ENCODE measurements around the gene DSCAML1.
A peak's percentile ranks its signal among the peaks of the same experiment; 100 is the strongest.

The DSCAML1 gene

GRCh38 chr11:117670924-117671323 lies 126.1 kb downstream of the DSCAML1 start:
- no peak overlapping the region for H3K27ac ChIP-seq (ENCODE audit: low read depth, low read length)
- H3K36me3 ChIP-seq (ENCODE audit: control insufficient read depth, insufficient read depth, low read length), result no peaks in the 10 kb centered on the region

GRCh38 chr11:117670443-117670842 lies 126.6 kb downstream of the DSCAML1 start:
- H3K4me3 ChIP-seq (ENCODE audit: low read depth, low read length), result peak overlapping the region; percentile 28; the same call in 1 of the 2 replicates
- H3K27me3 ChIP-seq (ENCODE audit: control insufficient read depth, insufficient read depth, low read length), result peaks cover 8% of the 10 kb centered on the region; the same call in 1 of the 2 replicates

More at GRCh38 chr11:117670924-117671323, 126.1 kb downstream of the DSCAML1 start:
- peaks cover 8% of the 10 kb centered on the region; the same call in 1 of the 2 replicates for H3K27me3 ChIP-seq (ENCODE audit: control insufficient read depth, insufficient read depth, low read length)
- H3K4me3 ChIP-seq (ENCODE audit: low read depth, low read length), result peak overlapping the region; percentile 28
- peaks cover 16% of the 10 kb centered on the region for H3K4me1 ChIP-seq (ENCODE audit: control insufficient read depth, insufficient read depth, low read length)
- H3K9me3 ChIP-seq (ENCODE audit: control insufficient read depth, insufficient read depth, low read depth, low read length), result no peaks in the 10 kb centered on the region
- peak overlapping the region; percentile 33 for H3K9ac ChIP-seq (ENCODE audit: low read length)

GRCh38 chr11:117669616-117670015 lies 127.4 kb downstream of the DSCAML1 start:
- no peaks in the 10 kb centered on the region for H3K9me3 ChIP-seq (ENCODE audit: control insufficient read depth, insufficient read depth, low read depth, low read length)
- H3K9ac ChIP-seq (ENCODE audit: low read length), result no peak overlapping the region
- peaks cover 8% of the 10 kb centered on the region; the same call in 1 of the 2 replicates for H3K27me3 ChIP-seq (ENCODE audit: control insufficient read depth, insufficient read depth, low read length)
- no peaks in the 10 kb centered on the region for H3K36me3 ChIP-seq (ENCODE audit: control insufficient read depth, insufficient read depth, low read length)
- H3K4me3 ChIP-seq (ENCODE audit: low read depth, low read length), result no peak overlapping the region
- H3K27ac ChIP-seq (ENCODE audit: low read depth, low read length), result no peak overlapping the region
- H3K4me1 ChIP-seq (ENCODE audit: control insufficient read depth, insufficient read depth, low read length), result peaks cover 20% of the 10 kb centered on the region

More at GRCh38 chr11:117670443-117670842, 126.6 kb downstream of the DSCAML1 start:
- Histone ChIP-seq H3K27ac (ENCODE audit: low read depth, low read length) (no peak overlapping the region), H3K9ac (ENCODE audit: low read length) (peak overlapping the region; percentile 33), H3K36me3 (ENCODE audit: control insufficient read depth, insufficient read depth, low read length) (no peaks in the 10 kb centered on the region), H3K4me1 (ENCODE audit: control insufficient read depth, insufficient read depth, low read length) (peaks cover 16% of the 10 kb centered on the region), H3K9me3 (ENCODE audit: control insufficient read depth, insufficient read depth, low read depth, low read length) (no peaks in the 10 kb centered on the region)

GRCh38 chr11:117669062-117669461 lies 128.0 kb downstream of the DSCAML1 start:
- H3K9ac ChIP-seq (ENCODE audit: low read length), result no peak overlapping the region
- peaks cover 25% of the 10 kb centered on the region for H3K4me1 ChIP-seq (ENCODE audit: control insufficient read depth, insufficient read depth, low read length)
- H3K4me3 ChIP-seq (ENCODE audit: low read depth, low read length), result no peak overlapping the region
- H3K9me3 ChIP-seq (ENCODE audit: control insufficient read depth, insufficient read depth, low read depth, low read length), result no peaks in the 10 kb centered on the region
- no peak overlapping the region for H3K27ac ChIP-seq (ENCODE audit: low read depth, low read length)
- no peaks in the 10 kb centered on the region for H3K36me3 ChIP-seq (ENCODE audit: control insufficient read depth, insufficient read depth, low read length)
- peaks cover 8% of the 10 kb centered on the region; the same call in 1 of the 2 replicates for H3K27me3 ChIP-seq (ENCODE audit: control insufficient read depth, insufficient read depth, low read length)

GRCh38 chr11:117668321-117668751 lies 128.7 kb downstream of the DSCAML1 start:
- Histone ChIP-seq H3K27me3 (ENCODE audit: control insufficient read depth, insufficient read depth, low read length) (peaks cover 7% of the 10 kb centered on the region; the same call in 1 of the 2 replicates), H3K9ac (ENCODE audit: low read length) (no peak overlapping the region), H3K27ac (ENCODE audit: low read depth, low read length) (no peak overlapping the region), H3K4me3 (ENCODE audit: low read depth, low read length) (no peak overlapping the region), H3K36me3 (ENCODE audit: control insufficient read depth, insufficient read depth, low read length) (no peaks in the 10 kb centered on the region), H3K4me1 (ENCODE audit: control insufficient read depth, insufficient read depth, low read length) (peaks cover 32% of the 10 kb centered on the region), H3K9me3 (ENCODE audit: control insufficient read depth, insufficient read depth, low read depth, low read length) (no peaks in the 10 kb centered on the region)

GRCh38 chr11:117664897-117665296 lies 132.1 kb downstream of the DSCAML1 start:
- no peaks in the 10 kb centered on the region for H3K27me3 ChIP-seq (ENCODE audit: control insufficient read depth, insufficient read depth, low read length)
- no peak overlapping the region for H3K4me3 ChIP-seq (ENCODE audit: low read depth, low read length)
- H3K4me1 ChIP-seq (ENCODE audit: control insufficient read depth, insufficient read depth, low read length), result peaks cover 18% of the 10 kb centered on the region
- H3K27ac ChIP-seq (ENCODE audit: low read depth, low read length), result no peak overlapping the region
- no peak overlapping the region for H3K9ac ChIP-seq (ENCODE audit: low read length)
- no peaks in the 10 kb centered on the region for H3K9me3 ChIP-seq (ENCODE audit: control insufficient read depth, insufficient read depth, low read depth, low read length)
- H3K36me3 ChIP-seq (ENCODE audit: control insufficient read depth, insufficient read depth, low read length), result no peaks in the 10 kb centered on the region

- H3K36me3 ChIP-seq (ENCODE audit: control insufficient read depth, insufficient read depth, low read length), result no peaks in the 10 kb centered on the region
- peaks cover 18% of the 10 kb centered on the region for H3K4me1 ChIP-seq (ENCODE audit: control insufficient read depth, insufficient read depth, low read length)
- no peak overlapping the region for H3K27ac ChIP-seq (ENCODE audit: low read depth, low read length)
- no peak overlapping the region for H3K9ac ChIP-seq (ENCODE audit: low read length)
- H3K4me3 ChIP-seq (ENCODE audit: low read depth, low read length), result no peak overlapping the region
- 0 out of 2 replicates have a peak, but pooled peaks cover under 1% of the 10 kb centered on the region for H3K27me3 ChIP-seq (ENCODE audit: control insufficient read depth, insufficient read depth, low read length)
- no peaks in the 10 kb centered on the region for H3K9me3 ChIP-seq (ENCODE audit: control insufficient read depth, insufficient read depth, low read depth, low read length)
These were observed 133.2 kb downstream of the DSCAML1 start for GRCh38 chr11:117663821-117664220.

- H3K4me1 ChIP-seq (ENCODE audit: control insufficient read depth, insufficient read depth, low read length), result peaks cover 18% of the 10 kb centered on the region
These were observed 133.6 kb downstream of the DSCAML1 start for GRCh38 chr11:117663414-117663813.

GRCh38 chr11:117662671-117663269 lies 134.2 kb downstream of the DSCAML1 start:
- no peak overlapping the region for H3K4me3 ChIP-seq (ENCODE audit: low read depth, low read length)
- H3K9me3 ChIP-seq (ENCODE audit: control insufficient read depth, insufficient read depth, low read depth, low read length), result no peaks in the 10 kb centered on the region
- peaks cover 6% of the 10 kb centered on the region; the same call in 1 of the 2 replicates for H3K27me3 ChIP-seq (ENCODE audit: control insufficient read depth, insufficient read depth, low read length)
- no peaks in the 10 kb centered on the region for H3K36me3 ChIP-seq (ENCODE audit: control insufficient read depth, insufficient read depth, low read length)
- no peak overlapping the region for H3K9ac ChIP-seq (ENCODE audit: low read length)
- no peak overlapping the region for H3K27ac ChIP-seq (ENCODE audit: low read depth, low read length)
- H3K4me1 ChIP-seq (ENCODE audit: control insufficient read depth, insufficient read depth, low read length), result peaks cover 18% of the 10 kb centered on the region

More at GRCh38 chr11:117663414-117663813, 133.6 kb downstream of the DSCAML1 start:
- Histone ChIP-seq H3K36me3 (ENCODE audit: control insufficient read depth, insufficient read depth, low read length) (no peaks in the 10 kb centered on the region), H3K27me3 (ENCODE audit: control insufficient read depth, insufficient read depth, low read length) (peaks cover 5% of the 10 kb centered on the region; the same call in 1 of the 2 replicates), H3K9ac (ENCODE audit: low read length) (no peak overlapping the region), H3K9me3 (ENCODE audit: control insufficient read depth, insufficient read depth, low read depth, low read length) (no peaks in the 10 kb centered on the region), H3K4me3 (ENCODE audit: low read depth, low read length) (no peak overlapping the region), H3K27ac (ENCODE audit: low read depth, low read length) (no peak overlapping the region)

- no peaks in the 10 kb centered on the region for H3K9me3 ChIP-seq (ENCODE audit: control insufficient read depth, insufficient read depth, low read depth, low read length)
- H3K4me3 ChIP-seq (ENCODE audit: low read depth, low read length), result no peak overlapping the region
- no peak overlapping the region for H3K27ac ChIP-seq (ENCODE audit: low read depth, low read length)
- no peak overlapping the region for H3K9ac ChIP-seq (ENCODE audit: low read length)
- peaks cover 18% of the 10 kb centered on the region for H3K4me1 ChIP-seq (ENCODE audit: control insufficient read depth, insufficient read depth, low read length)
- H3K36me3 ChIP-seq (ENCODE audit: control insufficient read depth, insufficient read depth, low read length), result no peaks in the 10 kb centered on the region
- H3K27me3 ChIP-seq (ENCODE audit: control insufficient read depth, insufficient read depth, low read length), result peaks cover 6% of the 10 kb centered on the region; the same call in 1 of the 2 replicates
These were observed 134.8 kb downstream of the DSCAML1 start for GRCh38 chr11:117662255-117662654.

GRCh38 chr11:117658809-117659208 lies 138.2 kb downstream of the DSCAML1 start:
- Histone ChIP-seq H3K36me3 (ENCODE audit: control insufficient read depth, insufficient read depth, low read length) (no peaks in the 10 kb centered on the region), H3K9me3 (ENCODE audit: control insufficient read depth, insufficient read depth, low read depth, low read length) (no peaks in the 10 kb centered on the region), H3K9ac (ENCODE audit: low read length) (no peak overlapping the region), H3K27ac (ENCODE audit: low read depth, low read length) (no peak overlapping the region), H3K27me3 (ENCODE audit: control insufficient read depth, insufficient read depth, low read length) (peaks cover 6% of the 10 kb centered on the region; the same call in 1 of the 2 replicates), H3K4me3 (ENCODE audit: low read depth, low read length) (no peak overlapping the region), H3K4me1 (ENCODE audit: control insufficient read depth, insufficient read depth, low read length) (peaks cover 6% of the 10 kb centered on the region)

Data from HUES6 (cell line).